GM10266 (cell line): Measurements from ENCODE around the gene MRGPRG.

Experiments used
- DNase-seq: peaks from one replicate; pipeline ENCODE4 v3.0.0; 2012; ENCODE audit errors: extremely low spot score
- CTCF ChIP-seq: IDR thresholded peaks from 2 replicates; pipeline ENCODE4 v1.5.1; 2012; ENCODE audit warnings: mild to moderate bottlenecking, low read depth; ENCODE audit not compliant: control insufficient read depth, insufficient read depth; ENCODE audit errors: missing control alignments

The MRGPRG gene

GRCh38 chr11:3186166-3186953, 32.3 kb downstream of the MRGPRG start:
- DNase-seq, result no peak
- no peak for TF ChIP-seq CTCF

- no peak for DNase-seq
- TF ChIP-seq CTCF, result no peak
Observed at GRCh38 chr11:3184732-3185347, 33.8 kb downstream of the MRGPRG start.

- no peak for TF ChIP-seq CTCF
- no peak for DNase-seq
Observed at GRCh38 chr11:3183523-3183922, 35.1 kb downstream of the MRGPRG start.

GRCh38 chr11:3182462-3182852, 36.2 kb downstream of the MRGPRG start:
- no peak for TF ChIP-seq CTCF
- no peak for DNase-seq

- TF ChIP-seq CTCF, result no peak
- no peak for DNase-seq
Observed at GRCh38 chr11:3181725-3182461, 36.7 kb downstream of the MRGPRG start.

GRCh38 chr11:3180869-3181268, 37.7 kb downstream of the MRGPRG start:
- TF ChIP-seq CTCF, result no peak
- no peak for DNase-seq
